Measurements from ENCODE around the gene ZBTB20.
"Not testable (repeated sequence)": the region's sequence is repeated elsewhere in the genome, so short reads cannot be mapped to it uniquely, and the experiment has no call there.

Gene ZBTB20

GRCh38 chr3:115146418-115147328 is at the start of gene ZBTB20:
ZBTB20 (minus strand) TSS chr3:115147288.
- peak; percentile 41 for DNase-seq (ENCODE audit: low read depth, low spot score)

DNA sequence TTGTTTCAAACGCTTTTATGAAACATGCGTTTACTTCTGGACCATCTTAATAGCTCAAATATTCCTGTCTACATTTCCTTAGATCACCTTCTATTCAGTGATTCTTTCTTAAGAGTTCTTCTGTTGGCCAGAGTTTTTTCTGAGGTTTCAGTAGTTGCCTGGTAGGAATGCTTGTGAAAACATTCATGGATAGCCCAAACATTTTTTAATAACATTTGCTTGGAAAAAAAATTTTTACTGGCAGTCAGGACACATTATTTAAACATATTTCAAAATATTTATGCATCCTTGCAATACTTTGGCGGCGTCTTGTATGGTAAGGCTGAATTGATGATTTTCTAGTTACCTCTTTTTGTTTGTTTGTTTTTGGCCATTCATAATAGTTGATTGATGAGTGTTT is 47.4 kb upstream of the ZBTB20 start:
- no peak for DNase-seq (ENCODE audit: low read depth, low spot score)

GRCh38 chr3:115190747-115191146 is 43.7 kb upstream of the ZBTB20 start:
- no peak for DNase-seq (ENCODE audit: low read depth, low spot score)

GRCh38 chr3:115187149-115187757 is 40.2 kb upstream of the ZBTB20 start:
- no peak for DNase-seq (ENCODE audit: low read depth, low spot score)

DNA sequence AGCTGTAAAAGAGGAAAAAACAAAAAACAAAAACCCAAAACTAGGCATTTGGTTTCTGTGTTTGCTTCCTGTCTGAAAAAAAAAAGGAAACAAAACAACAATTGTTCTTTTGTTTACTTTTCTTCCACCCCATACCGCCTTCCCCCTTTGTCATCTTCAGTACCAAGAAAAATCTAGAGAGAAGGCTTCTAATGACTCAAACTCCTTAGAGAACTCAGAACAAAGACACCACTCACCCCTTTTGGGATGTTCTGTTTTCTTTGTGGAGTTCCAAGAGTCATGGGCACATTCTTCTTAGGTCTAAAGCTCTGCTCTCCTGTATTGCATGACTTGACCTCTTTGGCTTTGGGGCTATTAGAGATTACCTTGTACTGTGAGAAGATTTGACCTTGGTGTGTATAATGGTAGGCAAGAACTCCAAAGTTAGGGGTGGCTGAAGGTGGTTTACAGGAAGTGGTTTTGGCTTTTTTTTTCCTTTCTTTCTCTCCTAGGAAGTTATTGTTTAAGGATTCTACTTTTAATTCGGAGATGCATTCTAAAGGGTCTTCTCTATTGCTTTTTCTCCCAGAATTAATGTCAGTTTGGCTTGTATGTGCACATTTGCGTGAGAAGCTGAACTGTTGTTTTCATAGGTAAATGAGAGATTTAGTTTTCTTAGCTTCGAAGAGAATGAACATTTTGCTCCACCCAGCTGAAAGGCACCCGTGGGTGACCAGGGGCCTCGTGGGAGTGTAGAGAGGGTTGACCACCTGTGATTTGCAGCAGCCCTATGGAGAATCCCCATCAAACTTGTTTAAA is 39.5 kb upstream of the ZBTB20 start:
- DNase-seq (ENCODE audit: low read depth, low spot score) = no peak

- not testable (repeated sequence) for DNase-seq (ENCODE audit: low read depth, low spot score)
Measured at GRCh38 chr3:115184859-115185572, 37.9 kb upstream of the ZBTB20 start.

- not testable (repeated sequence) for DNase-seq (ENCODE audit: low read depth, low spot score)
Measured at GRCh38 chr3:115178930-115179329, 31.8 kb upstream of the ZBTB20 start.

DNA sequence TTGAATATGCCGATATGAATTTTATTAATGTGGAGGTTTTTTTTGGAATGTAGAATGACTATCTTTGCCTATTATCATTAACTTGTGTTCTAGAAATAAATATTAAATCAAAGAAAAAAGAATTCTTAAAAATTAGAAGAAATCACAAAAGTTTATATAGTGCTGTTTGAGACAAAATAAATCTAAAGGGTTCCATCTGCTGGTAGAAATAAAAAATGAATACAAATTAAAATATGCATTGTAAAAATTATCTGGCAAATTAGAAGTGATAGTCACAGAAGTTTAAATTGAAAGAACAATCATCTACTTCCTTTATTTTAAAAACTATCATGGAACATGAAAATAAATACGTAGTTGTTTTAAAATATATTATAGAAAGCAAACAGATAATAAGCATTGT is 22.7 kb upstream of the ZBTB20 start:
- no peak for DNase-seq (ENCODE audit: low read depth, low spot score)

DNA sequence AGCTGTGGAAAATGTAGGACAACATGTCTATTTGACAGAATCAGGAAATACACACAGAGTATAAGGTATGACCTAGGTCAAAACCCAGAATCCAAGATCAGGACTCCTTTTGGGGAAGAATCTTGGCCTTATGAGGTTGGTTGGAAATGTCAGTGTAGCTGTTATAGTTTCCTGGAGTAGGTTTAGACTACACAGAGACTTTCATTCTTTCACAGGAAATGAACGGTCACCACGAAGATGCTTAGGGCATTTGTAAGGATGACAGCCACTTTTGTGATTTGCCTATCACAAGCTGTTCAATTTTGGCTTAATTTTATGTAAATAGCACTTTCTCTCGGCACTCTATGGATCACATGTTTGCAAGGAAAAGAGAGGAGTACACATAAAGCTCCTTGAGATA is 18.6 kb upstream of the ZBTB20 start:
- DNase-seq (ENCODE audit: low read depth, low spot score) = no peak

DNA sequence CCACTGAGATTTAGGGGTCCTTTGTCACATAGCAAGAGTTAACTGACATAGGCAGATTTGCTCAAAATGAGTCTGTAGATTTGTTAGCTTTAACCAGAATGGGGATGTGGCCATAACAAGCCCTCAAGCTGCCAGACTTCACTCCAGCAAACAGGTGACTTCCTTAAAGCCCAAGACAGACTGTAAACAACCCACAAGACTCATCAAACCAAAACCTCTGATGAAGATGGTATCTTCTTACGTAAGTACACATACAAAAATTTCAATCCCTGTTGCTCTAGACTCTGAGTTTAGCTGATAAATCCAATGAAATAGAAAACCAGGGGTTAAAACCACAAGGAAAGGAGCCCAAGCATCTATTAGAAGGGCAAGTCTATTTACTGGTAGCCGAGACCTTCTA is 18.2 kb upstream of the ZBTB20 start:
- DNase-seq (ENCODE audit: low read depth, low spot score) = no peak

DNA sequence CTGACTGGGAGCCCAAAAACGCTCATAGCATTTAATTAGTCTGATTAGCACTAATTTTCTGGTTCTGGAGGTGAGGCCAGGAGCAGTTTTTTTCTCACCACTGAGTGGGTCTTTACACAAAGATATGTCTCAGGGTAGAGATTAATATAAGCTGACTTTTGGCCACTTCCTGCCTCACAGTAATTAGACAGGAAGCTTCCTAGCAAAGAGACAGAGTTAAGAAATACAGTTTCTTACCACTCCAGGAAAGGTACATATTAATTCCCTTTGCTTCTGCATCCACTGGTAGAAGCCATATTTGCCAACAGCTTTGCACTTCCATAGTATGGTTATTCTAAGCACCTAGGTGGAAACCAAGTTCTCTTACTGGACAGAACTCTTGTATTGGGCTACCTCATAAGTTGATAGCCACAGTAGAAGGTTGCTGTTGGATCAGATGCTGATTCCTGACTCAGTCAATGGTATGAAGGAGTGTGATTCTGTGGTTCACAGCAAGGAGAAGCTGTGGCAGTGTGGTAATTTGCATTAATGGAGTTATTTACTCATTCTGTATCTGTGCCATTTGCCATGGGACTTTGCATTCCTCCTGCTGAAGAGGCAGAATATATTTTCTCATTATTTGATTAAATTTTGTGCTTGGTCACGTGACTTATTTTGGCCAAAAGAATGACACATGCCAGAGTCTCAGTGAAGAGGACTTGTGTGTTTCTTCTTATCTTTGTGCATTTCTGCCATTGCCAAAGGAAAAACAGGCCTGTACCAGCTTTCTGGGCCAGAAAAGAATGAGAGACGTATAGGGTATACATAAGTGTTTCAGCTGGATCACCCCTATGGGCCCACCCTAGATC is 17.5 kb upstream of the ZBTB20 start:
- DNase-seq (ENCODE audit: low read depth, low spot score) = no peak

GRCh38 chr3:115162759-115163158 is 15.7 kb upstream of the ZBTB20 start:
- no peak for DNase-seq (ENCODE audit: low read depth, low spot score)

DNA sequence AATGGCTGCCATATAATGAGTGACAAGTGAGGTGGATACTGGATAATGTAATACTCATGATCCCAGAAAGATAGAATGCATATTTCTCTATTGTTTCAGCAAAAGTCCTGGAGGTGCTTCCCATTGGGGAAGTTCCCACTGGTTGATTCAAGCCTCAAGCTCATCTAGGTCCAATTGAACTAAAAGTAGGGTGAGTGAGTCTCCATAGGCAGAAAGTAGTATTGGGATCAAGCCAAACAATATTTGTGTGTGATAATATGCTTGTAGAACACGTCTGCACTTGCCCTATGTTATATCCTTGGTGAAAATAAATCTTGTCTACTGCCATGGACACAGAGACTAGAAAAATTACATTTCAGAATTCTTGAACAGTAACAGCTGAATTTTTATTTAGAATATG is 14.8 kb upstream of the ZBTB20 start:
- no peak for DNase-seq (ENCODE audit: low read depth, low spot score)

DNA sequence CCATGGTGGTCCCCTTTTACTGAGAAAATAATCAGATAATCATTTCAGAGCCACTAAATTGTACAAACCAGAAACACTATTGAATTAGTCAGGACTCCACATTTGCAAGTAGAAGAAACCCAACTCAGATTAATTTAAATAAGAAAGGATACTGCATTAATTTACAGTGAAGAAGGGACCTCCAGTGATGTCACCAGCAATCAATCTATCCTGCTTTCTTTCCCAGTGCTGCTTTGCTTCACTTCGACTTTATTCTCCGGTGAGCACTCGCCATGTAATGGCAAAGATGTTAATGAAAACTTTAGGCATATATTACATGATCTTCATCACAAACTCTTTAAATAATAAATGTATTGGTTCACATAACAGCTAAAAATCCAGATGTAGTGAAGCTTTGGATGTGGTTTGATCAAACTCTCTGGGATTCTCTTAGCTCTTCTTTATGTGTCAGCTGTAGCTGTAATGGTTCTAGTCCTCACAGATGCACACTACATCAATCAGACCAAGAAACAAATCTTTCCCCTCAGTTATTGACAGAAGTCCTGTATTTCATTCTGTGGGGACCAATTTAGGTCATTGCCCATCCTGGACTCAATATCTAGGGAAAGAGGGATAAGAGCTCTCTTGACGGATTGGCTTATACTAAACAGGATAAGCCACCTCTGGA is 14.2 kb upstream of the ZBTB20 start:
- DNase-seq (ENCODE audit: low read depth, low spot score) = no peak

- no peak for DNase-seq (ENCODE audit: low read depth, low spot score)
Measured at GRCh38 chr3:115160295-115160694, 13.2 kb upstream of the ZBTB20 start.

DNA sequence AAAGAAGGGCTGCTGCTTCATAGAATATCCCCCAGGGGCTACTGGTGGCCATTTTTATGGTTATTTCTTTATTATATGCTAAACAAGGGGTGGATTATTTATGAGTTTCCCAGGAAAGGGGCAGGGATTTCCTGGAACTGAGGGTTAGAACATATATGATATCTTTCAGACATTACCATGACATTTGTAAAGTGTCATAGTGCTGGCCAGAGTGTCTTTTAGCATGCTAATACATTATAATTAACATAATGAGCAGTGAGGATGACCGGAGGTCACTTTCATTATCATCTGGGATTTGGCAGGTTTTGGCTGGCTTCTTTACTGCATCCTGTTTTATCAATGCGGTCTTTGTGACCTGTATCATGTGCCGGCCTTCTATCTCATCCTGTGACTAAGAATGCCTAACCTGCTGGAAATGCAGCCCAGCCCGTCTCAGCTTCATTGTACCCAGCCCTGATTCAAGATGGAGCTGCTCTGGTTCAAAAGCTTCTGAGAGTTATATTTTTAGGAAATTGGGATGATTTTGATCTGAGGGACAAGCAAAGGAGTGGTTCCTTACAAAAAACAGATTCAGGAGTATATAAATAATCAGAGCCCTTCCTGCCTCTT is 9.1 kb upstream of the ZBTB20 start:
- no peak for DNase-seq (ENCODE audit: low read depth, low spot score)

GRCh38 chr3:115154611-115155010 is 7.5 kb upstream of the ZBTB20 start:
- DNase-seq (ENCODE audit: low read depth, low spot score) = no peak

DNA sequence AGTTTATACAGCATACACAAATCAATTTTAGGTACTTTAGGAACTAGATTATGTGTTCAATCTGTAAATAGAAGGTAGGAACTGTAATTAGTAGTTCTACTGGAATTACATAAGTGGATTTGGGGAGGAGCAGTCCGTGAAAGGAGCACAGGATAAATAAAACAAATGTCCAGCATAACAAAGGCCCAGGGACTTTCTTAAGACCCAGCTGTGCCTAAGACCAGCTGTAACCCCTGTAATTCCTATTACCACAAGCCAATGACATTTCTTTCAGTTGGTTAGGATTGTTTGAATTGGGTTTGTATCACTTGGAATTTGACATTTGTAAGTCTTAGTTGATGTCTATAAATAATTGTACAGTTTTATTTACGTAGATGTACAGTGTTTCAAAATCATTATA is 4.8 kb upstream of the ZBTB20 start:
- no peak for DNase-seq (ENCODE audit: low read depth, low spot score)

GRCh38 chr3:115148142-115148790 is 1.2 kb upstream of the ZBTB20 start:
- no peak for DNase-seq (ENCODE audit: low read depth, low spot score)

All from smooth muscle cell of the brain vasculature (primary cell).